Upper lobe of left lung (tissue), 6 donors: ENCODE results near the gene TMEM209. TPM values are rescaled to one million over a fixed set of nuclear protein-coding genes. Genes with fewer than 3 reads are reported as not detected.
"Not testable (repeated sequence)": the region's sequence is repeated elsewhere in the genome, so short reads cannot be mapped to it uniquely, and the experiment has no call there.

ENCODE experiments used
- ATAC-seq, 2 donors: fragments of 200-7000 bp; cut with Tn5 transposase; one replicate each; pipeline ENCODE4 v1.9.1; 2022; ENCODE audit warnings: mild to moderate bottlenecking in 2 of 2, moderate library complexity in 2 of 2; ENCODE audit not compliant: low FRiP score in 2 of 2
- DNase-seq, 2 donors: peaks; one replicate each; pipeline ENCODE4 v3.0.0-alpha.2; 2019 to 2020
- H3K27ac ChIP-seq, 4 donors: fragments of 200-600 bp; sonication (generic); one replicate each; pipeline ENCODE4 v1.5.1; 2016 to 2019
- H3K27me3 ChIP-seq, 4 donors: fragments of 200-600 bp; sonication (generic); one replicate each; pipeline ENCODE4 v1.5.1; 2017 to 2019
- H3K36me3 ChIP-seq, 4 donors: fragments of 200-600 bp; sonication (generic); one replicate each; pipeline ENCODE4 v1.5.1; 2016 to 2019
- H3K4me1 ChIP-seq, 4 donors: fragments of 200-600 bp; sonication (generic); one replicate each; pipeline ENCODE4 v1.5.1; 2018 to 2019
- H3K4me3 ChIP-seq, 4 donors: fragments of 200-600 bp; sonication (generic); one replicate each; pipeline ENCODE4 v1.5.1; 2017 to 2019; ENCODE audit warnings: mild to moderate bottlenecking in 2 of 4, moderate library complexity in 1 of 4
- H3K9me3 ChIP-seq, 4 donors: fragments of 200-600 bp; sonication (generic); one replicate each; pipeline ENCODE4 v1.5.1; 2018 to 2019
- EP300 ChIP-seq, 4 donors: sonication (generic); formaldehyde crosslinking; IDR thresholded peaks; one replicate each; pipeline ENCODE4 v1.5.1; 2017; ENCODE audit warnings: antibody characterized with exemption in 4 of 4, control low read depth in 2 of 4
- POLR2A ChIP-seq, 4 donors: fragments of 450-650 bp; IDR thresholded peaks; one replicate each; pipeline ENCODE4 v1.5.1; 2016 to 2017; ENCODE audit warnings: antibody characterized with exemption in 4 of 4, mild to moderate bottlenecking in 2 of 4
- POLR2AphosphoS5 ChIP-seq, 2 donors: sonication (generic); formaldehyde crosslinking; IDR thresholded peaks; one replicate each; pipeline ENCODE4 v1.5.1; 2017; ENCODE audit warnings: antibody characterized with exemption in 2 of 2
- WGBS, 2 donors: methylation state at CpG; one replicate each; pipeline ENCODE4 v1.1.5; 2017 to 2018; 5-methylcytosine and 5-hydroxymethylcytosine counted together
- total RNA-seq, 6 donors: library from RNA; depleted of rRNA in 4 of 6; stranded (reverse); fragments of >200 nt in 4 of 6; gene quantifications; one replicate each; pipeline versions ENCODE4 v1.1.0 to v1.2.1, GENCODE V29; 2016 to 2021
- TF ChIP-seq, protein P1 (sequence below), 6 experiments: fragments of 450-650 bp in 4 of 6; fragments of 200-600 bp in 2 of 6; sonication (generic) in 2 of 6; IDR thresholded peaks; one replicate each; pipeline ENCODE4 v1.5.1; 2016 to 2019; ENCODE audit warnings: antibody characterized with exemption in 6 of 6
- donor health status: DM: no; HTN: no; CAD: no; lungs with moderate emphysema.
- donor health status: DM: no; HTN: yes; CAD: no; lungs with severe emphysema.

TMEM209 gene
- total RNA-seq, 6 donors from 2014 or later: 6.2 to 23.3 (median 14.7) TPM

GRCh38 chr7:130147710-130148325 lies 57.4 kb downstream of the TMEM209 start:
- ATAC-seq: no peak
- no peak for DNase-seq
- TF ChIP-seq EP300 (IDR thresholded peaks at IDR 0.05): no peak
- 93 to 95% methylated on average over 10 to 14 of the region's 14 CpGs for WGBS, 2 donors
- Histone ChIP-seq H3K4me3 (no peak overlapping the region), H3K27ac (no peak overlapping the region), H3K27me3 (no peaks in the 10 kb centered on the region), H3K9me3 (no peaks in the 10 kb centered on the region), H3K4me1 (peaks cover 0 to 50% (median 11%) of the 10 kb centered on the region in 4 donors), H3K36me3 (no peaks in the 10 kb centered on the region)

DNA sequence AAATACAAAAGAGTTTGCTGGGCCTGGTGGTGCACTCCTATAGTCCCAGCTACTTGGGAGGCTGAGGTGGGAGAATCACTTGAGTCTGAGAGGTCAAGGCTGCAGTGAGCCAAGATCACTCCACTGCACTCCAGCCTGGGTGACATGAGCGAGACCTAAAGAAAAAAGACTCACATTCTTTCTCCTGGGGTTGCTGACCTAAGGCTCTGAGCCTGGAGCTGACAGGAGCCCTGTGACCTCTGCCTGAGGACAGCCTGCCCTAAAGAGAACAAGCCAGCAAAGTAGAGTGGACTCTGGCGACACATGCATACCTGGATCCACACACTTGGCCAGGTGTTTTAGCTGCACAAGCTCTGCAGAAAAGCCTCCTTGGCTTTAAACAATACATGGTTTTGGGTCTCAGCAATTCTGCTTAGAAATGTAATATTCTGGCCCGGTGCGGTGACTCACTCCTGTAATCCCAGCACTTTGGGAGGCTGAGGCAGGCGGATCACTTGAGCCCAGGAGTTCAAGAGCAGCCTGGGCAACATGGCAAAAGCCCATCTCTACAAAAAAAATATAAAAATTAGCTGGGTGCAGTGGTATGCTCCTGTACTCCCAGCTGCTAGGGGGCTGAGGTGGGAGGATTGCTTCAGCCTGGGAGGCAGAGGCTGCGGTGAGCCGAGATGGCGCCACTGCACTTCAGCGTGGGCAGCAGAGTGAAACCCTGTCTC lies 58.4 kb downstream of the TMEM209 start:
- 95 to 97% methylated on average over 8 to 9 of the region's 9 CpGs for WGBS, 2 donors
- Histone ChIP-seq H3K36me3 (no peaks in the 10 kb centered on the region), H3K27ac (peak overlapping the region in 1 of 4 donors; percentile 39), H3K9me3 (no peaks in the 10 kb centered on the region), H3K4me3 (no peak overlapping the region), H3K27me3 (no peaks in the 10 kb centered on the region), H3K4me1 (peaks cover 0 to 60% (median 17%) of the 10 kb centered on the region in 4 donors)
- TF ChIP-seq POLR2AphosphoS5 (IDR thresholded peaks at IDR 0.05) (no peak), POLR2A (IDR thresholded peaks at IDR 0.05) (no peak), EP300 (IDR thresholded peaks at IDR 0.05) (no peak)
- TF ChIP-seq, protein P1, sequence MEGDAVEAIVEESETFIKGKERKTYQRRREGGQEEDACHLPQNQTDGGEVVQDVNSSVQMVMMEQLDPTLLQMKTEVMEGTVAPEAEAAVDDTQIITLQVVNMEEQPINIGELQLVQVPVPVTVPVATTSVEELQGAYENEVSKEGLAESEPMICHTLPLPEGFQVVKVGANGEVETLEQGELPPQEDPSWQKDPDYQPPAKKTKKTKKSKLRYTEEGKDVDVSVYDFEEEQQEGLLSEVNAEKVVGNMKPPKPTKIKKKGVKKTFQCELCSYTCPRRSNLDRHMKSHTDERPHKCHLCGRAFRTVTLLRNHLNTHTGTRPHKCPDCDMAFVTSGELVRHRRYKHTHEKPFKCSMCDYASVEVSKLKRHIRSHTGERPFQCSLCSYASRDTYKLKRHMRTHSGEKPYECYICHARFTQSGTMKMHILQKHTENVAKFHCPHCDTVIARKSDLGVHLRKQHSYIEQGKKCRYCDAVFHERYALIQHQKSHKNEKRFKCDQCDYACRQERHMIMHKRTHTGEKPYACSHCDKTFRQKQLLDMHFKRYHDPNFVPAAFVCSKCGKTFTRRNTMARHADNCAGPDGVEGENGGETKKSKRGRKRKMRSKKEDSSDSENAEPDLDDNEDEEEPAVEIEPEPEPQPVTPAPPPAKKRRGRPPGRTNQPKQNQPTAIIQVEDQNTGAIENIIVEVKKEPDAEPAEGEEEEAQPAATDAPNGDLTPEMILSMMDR (IDR thresholded peaks at IDR 0.05): no peak
- no peak for ATAC-seq
- no peak for DNase-seq

DNA sequence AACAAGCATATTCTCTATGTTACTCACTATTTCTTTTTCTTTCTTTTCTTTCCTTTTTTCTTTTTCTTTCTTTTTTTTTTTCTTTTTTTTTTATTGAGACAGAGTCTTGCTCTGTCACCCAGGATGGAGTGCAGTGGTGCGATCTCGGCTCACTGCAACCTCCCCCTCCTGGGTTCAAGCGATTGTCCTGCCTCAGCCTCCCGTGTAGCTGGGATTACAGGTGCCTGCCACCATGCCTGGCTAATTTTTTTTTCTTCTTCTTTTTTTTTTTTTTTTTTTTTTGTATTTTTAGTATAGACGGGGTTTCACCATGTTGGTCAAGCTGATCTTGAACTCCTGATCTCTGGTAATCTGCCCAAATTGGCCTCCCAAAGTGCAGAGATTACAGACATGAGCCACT lies 59.1 kb downstream of the TMEM209 start:
- 93 to 97% methylated on average over 5 of the region's 5 CpGs for WGBS, 2 donors
- H3K27me3 ChIP-seq, H3K4me3 ChIP-seq, H3K36me3 ChIP-seq, ATAC-seq, DNase-seq, H3K9me3 ChIP-seq, H3K27ac ChIP-seq: not testable (repeated sequence)
- peaks cover 3 to 63% (median 22%) of the 10 kb centered on the region in 4 donors for H3K4me1 ChIP-seq

DNA sequence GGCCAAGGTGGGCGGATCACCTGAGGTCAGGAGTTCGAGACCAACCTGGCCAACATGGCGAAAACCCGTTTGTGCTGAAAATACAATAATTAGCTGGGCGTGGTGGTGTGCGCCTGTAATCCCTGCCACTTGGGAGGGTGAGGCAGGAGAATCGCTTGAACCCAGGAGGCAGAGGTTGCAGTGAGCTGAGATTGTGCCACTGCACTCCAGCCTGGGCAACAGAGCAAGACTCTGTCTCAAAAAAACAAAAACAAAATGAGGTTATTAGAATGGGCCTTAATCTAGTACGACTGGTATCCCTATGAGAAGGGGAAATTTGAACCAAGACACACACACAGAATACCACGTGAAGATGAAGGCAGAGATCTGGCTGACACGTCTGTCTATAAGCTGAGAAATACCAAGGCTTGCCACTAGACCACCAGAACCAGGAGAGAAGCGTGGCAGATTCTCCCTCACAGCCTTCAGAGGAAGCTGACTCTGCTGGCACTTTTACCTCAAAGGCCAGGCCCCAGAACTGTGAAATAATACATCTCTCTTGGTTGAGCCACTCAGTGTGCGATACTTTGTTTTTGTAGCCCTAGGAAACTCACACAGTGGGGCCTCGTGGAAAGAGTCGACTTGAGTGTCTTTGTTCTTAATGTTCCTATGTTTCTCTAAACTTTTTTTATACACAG lies 59.6 kb downstream of the TMEM209 start:
- no peak for ATAC-seq
- 85 to 90% methylated on average over 14 of the region's 14 CpGs for WGBS, 2 donors
- no peaks in the 10 kb centered on the region for H3K36me3 ChIP-seq
- peak overlapping the region in 2 of 4 donors; percentile 53 to 92 for H3K27ac ChIP-seq
- TF ChIP-seq EP300 (IDR thresholded peaks at IDR 0.05) (no peak), POLR2AphosphoS5 (IDR thresholded peaks at IDR 0.05) (no peak), POLR2A (IDR thresholded peaks at IDR 0.05) (no peak)
- TF ChIP-seq, protein P1 (IDR thresholded peaks at IDR 0.05): no peak
- no peak for DNase-seq
- no peaks in the 10 kb centered on the region for H3K27me3 ChIP-seq
- no peaks in the 10 kb centered on the region for H3K9me3 ChIP-seq
- H3K4me3 ChIP-seq: no peak overlapping the region
- H3K4me1 ChIP-seq: peaks cover 3 to 69% (median 28%) of the 10 kb centered on the region in 4 donors

DNA sequence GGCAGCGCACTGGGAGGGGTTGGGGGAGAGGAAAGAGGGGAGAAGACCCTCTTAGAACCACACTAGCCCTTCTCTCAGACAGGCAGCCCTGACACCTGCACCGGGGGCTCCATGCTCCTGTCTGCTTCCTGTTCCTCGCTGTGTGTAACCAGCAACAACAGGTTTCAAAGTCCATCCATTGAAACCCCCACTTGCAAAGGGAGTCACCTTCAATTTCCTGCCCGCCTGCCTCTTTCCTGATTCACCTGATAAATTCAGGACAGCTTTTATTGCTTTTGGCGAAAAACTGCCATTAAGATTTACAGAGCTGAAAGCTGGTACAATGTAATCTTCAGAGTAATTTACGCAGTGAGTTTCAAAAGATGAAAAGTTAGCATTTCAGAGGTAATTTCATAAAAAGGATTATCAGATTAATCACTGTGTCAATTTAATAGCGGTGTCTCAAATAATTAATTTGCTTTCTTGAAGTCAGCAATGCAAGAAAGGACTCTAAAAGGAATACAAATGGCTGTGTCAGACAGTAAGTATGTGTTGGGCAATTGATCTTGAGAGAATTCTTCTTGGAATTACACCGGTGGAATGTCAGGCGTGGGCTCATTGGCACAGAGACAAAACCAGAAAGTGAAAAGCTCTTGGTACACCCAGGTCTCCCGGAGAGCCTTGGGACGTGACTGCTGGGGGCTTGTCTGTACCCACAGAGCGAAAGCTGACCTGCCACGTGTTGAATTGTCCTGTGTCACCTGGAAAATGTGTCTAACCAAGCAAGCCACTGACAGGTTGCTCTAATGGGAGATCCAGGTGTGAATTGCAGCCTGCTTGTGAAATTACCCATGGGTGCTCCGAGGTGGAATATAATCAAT lies 60.7 kb downstream of the TMEM209 start:
- H3K4me1 ChIP-seq: peaks cover 3 to 73% (median 35%) of the 10 kb centered on the region in 4 donors
- TF ChIP-seq, protein P1 (IDR thresholded peaks at IDR 0.05): no peak
- TF ChIP-seq EP300 (IDR thresholded peaks at IDR 0.05): peak in 1 of 4 donors; percentile 63
- peak in 1 of 2 donors; percentile 22 for TF ChIP-seq POLR2AphosphoS5 (IDR thresholded peaks at IDR 0.05)
- TF ChIP-seq POLR2A (IDR thresholded peaks at IDR 0.05): no peak
- 65 to 71% methylated on average over 11 to 13 of the region's 14 CpGs for WGBS, 2 donors
- H3K36me3 ChIP-seq: peaks cover 0 to 5% (median 0%) of the 10 kb centered on the region in 4 donors
- no peak overlapping the region for H3K4me3 ChIP-seq
- H3K27me3 ChIP-seq: no peaks in the 10 kb centered on the region
- no peaks in the 10 kb centered on the region for H3K9me3 ChIP-seq
- H3K27ac ChIP-seq: peak overlapping the region; percentile 54 to 92 (median 70)
- DNase-seq (peak in 1 of 2 donors; percentile 47), ATAC-seq (peak in 1 of 2 donors; percentile 2)
